Lung (tissue), 12 donors: ENCODE data around the gene C3orf18. TPM values are rescaled to one million over a fixed set of nuclear protein-coding genes. Genes with fewer than 3 reads are reported as not detected.

Source experiments
- ATAC-seq: fragments of 200-7000 bp; cut with Tn5 transposase; one replicate; pipeline ENCODE4 v1.9.1; 2020; ENCODE audit warnings: moderate number of reproducible peaks; ENCODE audit not compliant: insufficient read depth, low FRiP score
- DNase-seq, 3 donors: peaks; one replicate each; pipeline ENCODE4 v3.0.0-alpha.2; 2013 to 2017
- H3K27ac ChIP-seq, 2 donors: one replicate each; pipeline ENCODE4 v1.5.1; 2013; ENCODE audit warnings: mild to moderate bottlenecking in 2 of 2, moderate library complexity in 2 of 2, control low read depth in 1 of 2, inconsistent platforms in 1 of 2, low read depth in 1 of 2, low read length in 1 of 2
- H3K27me3 ChIP-seq, 3 donors: one replicate each; pipeline ENCODE4 v1.5.1; 2013; ENCODE audit warnings: low read length in 2 of 3; ENCODE audit not compliant: control insufficient read depth in 3 of 3, insufficient read depth in 3 of 3
- H3K36me3 ChIP-seq, 4 donors: one replicate each; pipeline ENCODE4 v1.5.1; 2013; ENCODE audit warnings: low read length in 4 of 4, mild to moderate bottlenecking in 1 of 4, moderate library complexity in 1 of 4; ENCODE audit not compliant: control insufficient read depth in 4 of 4, insufficient read depth in 4 of 4
- H3K4me1 ChIP-seq, 5 donors: one replicate each; pipeline ENCODE4 v1.5.1; 2013; ENCODE audit warnings: low read length in 5 of 5, mild to moderate bottlenecking in 2 of 5, moderate library complexity in 1 of 5; ENCODE audit not compliant: control insufficient read depth in 5 of 5, insufficient read depth in 5 of 5
- H3K4me3 ChIP-seq: one replicate; pipeline ENCODE4 v1.5.1; 2013; ENCODE audit warnings: mild to moderate bottlenecking, control low read depth, moderate library complexity
- H3K9ac ChIP-seq, 2 donors: one replicate each; pipeline ENCODE4 v1.5.1; 2013; ENCODE audit warnings: low read length in 2 of 2, control low read depth in 1 of 2; ENCODE audit not compliant: insufficient read depth in 1 of 2
- H3K9me3 ChIP-seq, 4 donors: one replicate each; pipeline ENCODE4 v1.5.1; 2013; ENCODE audit warnings: low read length in 3 of 4, mild to moderate bottlenecking in 1 of 4, moderate library complexity in 1 of 4; ENCODE audit not compliant: control insufficient read depth in 4 of 4, insufficient read depth in 3 of 4
- CTCF ChIP-seq: IDR thresholded peaks from 2 replicates; pipeline ENCODE4 v1.5.1; 2012; ENCODE audit warnings: mild to moderate bottlenecking; ENCODE audit errors: control extremely low read depth, extremely low read depth
- WGBS, 2 donors: extraction: QIAGEN DNeasy Blood & Tissue Kit; methylation state at CpG; one replicate each; pipeline ENCODE4 v1.1.7; 2013; 5-methylcytosine and 5-hydroxymethylcytosine counted together
- polyA plus RNA-seq, 2 donors: library from polyadenylated mRNA; stranded (reverse); fragments of 200-250 nt; gene quantifications; one replicate each; pipeline ENCODE4 v1.2.1, GENCODE V29; 2013
- total RNA-seq, 2 donors: library from RNA; depleted of rRNA in 1 of 2; stranded (reverse); fragments of >200 nt in 1 of 2; gene quantifications; one replicate each; pipeline ENCODE4 v1.2.1, GENCODE V29; 2014 to 2021
- donor health status: control.
- donor health status: control.
- donor health status: Bipolar disorder and iron deficiency.
- donor health status: healthy.
- donor health status: DM: yes; HTN: yes; CAD: no.

Gene C3orf18
- total and polyA plus RNA-seq, 4 donors, result 2.7 to 7.0 (median 4.5) TPM

- H3K27ac ChIP-seq, result no peak overlapping the region
- ATAC-seq (no peak), DNase-seq (peak; percentile 49 to 62 (median 59))
- no peak overlapping the region for H3K4me3 ChIP-seq
- no peaks in the 10 kb centered on the region for H3K27me3 ChIP-seq
- peaks cover 0 to 37% (median 18%) of the 10 kb centered on the region in 5 donors for H3K4me1 ChIP-seq
- TF ChIP-seq CTCF, result peak; percentile 79
- H3K36me3 ChIP-seq, result no peaks in the 10 kb centered on the region
- H3K9ac ChIP-seq, result no peak overlapping the region
- WGBS, 2 donors, result 19 to 21% methylated on average over 7 of the region's 7 CpGs
- H3K9me3 ChIP-seq, result no peaks in the 10 kb centered on the region
Measured at GRCh38 chr3:50519471-50520089, 48.0 kb downstream of the C3orf18 start.

GRCh38 chr3:50518436-50518835 lies 49.1 kb downstream of the C3orf18 start:
- Histone ChIP-seq H3K9ac (no peak overlapping the region), H3K4me1 (peaks cover 0 to 39% (median 23%) of the 10 kb centered on the region in 5 donors), H3K9me3 (no peaks in the 10 kb centered on the region), H3K4me3 (no peak overlapping the region), H3K27me3 (no peaks in the 10 kb centered on the region), H3K27ac (no peak overlapping the region), H3K36me3 (no peaks in the 10 kb centered on the region)
- ATAC-seq (no peak), DNase-seq (no peak)
- WGBS, 2 donors, result 95 to 98% methylated on average over 7 of the region's 7 CpGs
- TF ChIP-seq CTCF, result no peak

GRCh38 chr3:50517721-50518206 lies 49.8 kb downstream of the C3orf18 start:
- H3K4me1 ChIP-seq, result peaks cover 0 to 42% (median 23%) of the 10 kb centered on the region in 5 donors
- no peak overlapping the region for H3K27ac ChIP-seq
- DNase-seq (no peak), ATAC-seq (no peak)
- no peak for TF ChIP-seq CTCF
- no peak overlapping the region for H3K4me3 ChIP-seq
- no peaks in the 10 kb centered on the region for H3K9me3 ChIP-seq
- no peaks in the 10 kb centered on the region for H3K27me3 ChIP-seq
- 88 to 93% methylated on average over 4 of the region's 4 CpGs for WGBS, 2 donors
- H3K9ac ChIP-seq, result no peak overlapping the region
- H3K36me3 ChIP-seq, result no peaks in the 10 kb centered on the region
